ENCODE data around the gene EPHB1. TPM values are rescaled to one million over a fixed set of nuclear protein-coding genes. Genes with fewer than 3 reads are reported as not detected.
A peak's percentile ranks its signal among the peaks of the same experiment; 100 is the strongest.

EPHB1 gene
- total RNA-seq, 1 donor from 2014 or later: 13.7 TPM

DNA sequence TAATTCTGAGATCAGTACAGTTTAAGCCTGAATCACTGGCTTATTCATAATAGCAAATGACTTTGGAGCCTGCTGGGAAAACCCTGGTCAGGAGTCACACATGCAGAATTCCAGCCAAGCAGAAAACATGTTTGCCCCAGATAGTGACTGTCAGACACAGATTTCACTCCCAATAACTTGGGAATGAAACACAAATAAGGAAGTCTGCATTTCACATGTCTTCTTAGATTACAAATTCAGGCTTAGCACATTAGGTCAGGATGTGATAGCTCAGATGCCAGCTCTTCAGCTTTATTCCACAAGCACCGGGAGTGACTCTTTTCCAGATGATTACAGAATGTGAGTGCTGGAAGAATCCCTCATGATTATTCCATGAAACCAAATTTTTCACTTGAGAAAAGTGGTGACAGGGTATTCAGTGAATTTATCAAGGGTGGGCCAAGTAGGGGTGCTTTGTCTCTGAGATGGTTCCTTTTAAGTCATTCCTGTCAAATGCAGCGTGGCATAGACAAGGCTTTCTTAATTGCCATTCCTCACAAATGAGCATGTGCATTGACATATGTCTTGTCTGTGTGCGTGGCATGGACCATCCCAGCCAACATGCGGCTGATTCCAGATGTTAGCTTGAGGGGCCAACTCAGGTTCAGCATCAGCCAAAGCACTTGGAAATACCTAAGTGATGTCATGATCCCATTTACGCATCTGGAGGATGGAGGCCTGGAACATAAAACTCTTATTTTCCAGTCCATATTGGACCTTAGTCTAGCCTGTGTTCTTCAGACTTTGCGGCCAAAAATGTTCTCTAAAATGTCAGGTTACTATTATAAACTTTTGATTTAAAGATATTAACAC, 191.0 kb downstream of the EPHB1 start:
- H3K9me3 Mint-ChIP-seq: no peaks in the 10 kb centered on the region
- no peaks in the 10 kb centered on the region for H3K27me3 Mint-ChIP-seq (ENCODE audit: low read depth)
- no peak overlapping the region for H3K27ac Mint-ChIP-seq (ENCODE audit: unreplicated experiment)
- DNase-seq (ENCODE audit: low read depth, low spot score): no peak
- no peak overlapping the region for H3K4me3 Mint-ChIP-seq
- TF ChIP-seq, protein P1, sequence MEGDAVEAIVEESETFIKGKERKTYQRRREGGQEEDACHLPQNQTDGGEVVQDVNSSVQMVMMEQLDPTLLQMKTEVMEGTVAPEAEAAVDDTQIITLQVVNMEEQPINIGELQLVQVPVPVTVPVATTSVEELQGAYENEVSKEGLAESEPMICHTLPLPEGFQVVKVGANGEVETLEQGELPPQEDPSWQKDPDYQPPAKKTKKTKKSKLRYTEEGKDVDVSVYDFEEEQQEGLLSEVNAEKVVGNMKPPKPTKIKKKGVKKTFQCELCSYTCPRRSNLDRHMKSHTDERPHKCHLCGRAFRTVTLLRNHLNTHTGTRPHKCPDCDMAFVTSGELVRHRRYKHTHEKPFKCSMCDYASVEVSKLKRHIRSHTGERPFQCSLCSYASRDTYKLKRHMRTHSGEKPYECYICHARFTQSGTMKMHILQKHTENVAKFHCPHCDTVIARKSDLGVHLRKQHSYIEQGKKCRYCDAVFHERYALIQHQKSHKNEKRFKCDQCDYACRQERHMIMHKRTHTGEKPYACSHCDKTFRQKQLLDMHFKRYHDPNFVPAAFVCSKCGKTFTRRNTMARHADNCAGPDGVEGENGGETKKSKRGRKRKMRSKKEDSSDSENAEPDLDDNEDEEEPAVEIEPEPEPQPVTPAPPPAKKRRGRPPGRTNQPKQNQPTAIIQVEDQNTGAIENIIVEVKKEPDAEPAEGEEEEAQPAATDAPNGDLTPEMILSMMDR (conservative IDR thresholded peaks at IDR 0.05): no peak
- H3K4me1 Mint-ChIP-seq: peaks cover 13% of the 10 kb centered on the region
- no peaks in the 10 kb centered on the region for H3K36me3 Mint-ChIP-seq (ENCODE audit: low read depth)

DNA sequence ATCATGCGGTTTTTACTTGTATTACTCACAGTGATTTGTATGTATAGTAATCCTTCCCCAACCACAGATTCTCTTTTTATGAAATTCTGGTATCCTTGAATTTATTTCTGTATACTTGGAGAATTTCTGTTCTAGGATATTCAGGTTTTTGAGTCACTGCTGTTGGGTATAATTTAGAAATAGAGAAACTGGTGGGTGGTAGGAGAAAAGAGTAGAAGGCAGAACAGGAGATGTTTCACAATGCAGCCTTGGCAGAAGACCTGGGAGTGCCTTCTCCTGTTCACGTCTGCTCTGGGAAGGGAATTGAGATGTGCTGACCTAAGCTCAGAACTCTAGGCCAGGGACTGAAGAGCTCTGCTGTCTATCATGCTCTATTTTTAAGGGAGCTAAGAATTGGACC, 193.6 kb downstream of the EPHB1 start:
- H3K36me3 Mint-ChIP-seq (ENCODE audit: low read depth): no peaks in the 10 kb centered on the region
- H3K27ac Mint-ChIP-seq (ENCODE audit: unreplicated experiment): no peak overlapping the region
- DNase-seq (ENCODE audit: low read depth, low spot score): no peak
- H3K4me3 Mint-ChIP-seq: no peak overlapping the region
- H3K27me3 Mint-ChIP-seq (ENCODE audit: low read depth): no peaks in the 10 kb centered on the region
- no peaks in the 10 kb centered on the region for H3K9me3 Mint-ChIP-seq
- peaks cover 25% of the 10 kb centered on the region for H3K4me1 Mint-ChIP-seq
- TF ChIP-seq, protein P1 (conservative IDR thresholded peaks at IDR 0.05): no peak

DNA sequence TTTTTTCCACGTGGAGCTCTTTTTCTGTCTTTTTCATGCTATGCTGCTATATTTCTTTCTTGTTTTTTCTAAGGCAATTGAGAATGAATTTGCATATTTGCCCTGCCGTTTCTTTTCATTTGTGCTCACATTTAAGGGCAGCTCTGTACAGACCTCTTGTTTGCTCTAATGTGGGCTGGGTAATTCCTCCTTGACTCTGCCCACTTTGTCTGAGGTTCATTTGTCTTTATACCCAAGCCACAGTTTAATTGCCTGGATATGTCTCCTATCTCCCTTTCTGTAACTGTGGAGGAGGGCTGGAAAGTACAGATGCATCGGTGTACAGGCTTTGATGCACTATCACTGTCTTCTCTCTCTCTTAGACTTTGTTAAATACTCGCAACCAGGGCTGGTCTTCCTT, 195.9 kb downstream of the EPHB1 start:
- no peaks in the 10 kb centered on the region for H3K36me3 Mint-ChIP-seq (ENCODE audit: low read depth)
- no peaks in the 10 kb centered on the region for H3K9me3 Mint-ChIP-seq
- H3K4me3 Mint-ChIP-seq: no peak overlapping the region
- no peaks in the 10 kb centered on the region for H3K27me3 Mint-ChIP-seq (ENCODE audit: low read depth)
- no peak for DNase-seq (ENCODE audit: low read depth, low spot score)
- H3K4me1 Mint-ChIP-seq: peaks cover 25% of the 10 kb centered on the region
- H3K27ac Mint-ChIP-seq (ENCODE audit: unreplicated experiment): no peak overlapping the region
- TF ChIP-seq, protein P1 (conservative IDR thresholded peaks at IDR 0.05): no peak

DNA sequence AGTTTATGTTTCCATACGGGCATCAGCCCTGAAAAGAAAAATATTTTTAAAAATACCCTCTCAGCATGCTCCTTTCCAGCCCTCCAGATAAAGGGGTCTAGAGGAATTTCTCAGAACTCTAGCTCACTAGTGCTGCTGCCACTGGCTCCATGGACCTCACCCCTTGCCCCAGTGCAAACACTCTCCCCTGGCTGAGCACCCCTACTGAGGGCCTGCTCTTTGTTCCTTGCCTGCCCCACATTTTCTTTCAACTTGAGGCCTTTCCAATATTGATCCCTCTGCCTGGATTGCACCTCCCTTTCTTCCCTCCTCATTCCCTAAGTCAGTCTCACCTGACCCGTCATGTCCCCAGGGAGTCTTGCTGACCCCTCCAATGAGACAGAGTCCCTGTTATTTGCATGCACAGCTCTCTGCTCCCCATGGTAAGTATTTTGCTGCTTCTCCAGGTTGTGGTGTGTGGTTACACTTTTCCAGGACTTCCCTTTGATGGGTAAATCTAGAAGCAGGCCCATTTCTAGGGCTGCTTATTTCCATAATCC, 196.5 kb downstream of the EPHB1 start:
- H3K36me3 Mint-ChIP-seq (ENCODE audit: low read depth): no peaks in the 10 kb centered on the region
- H3K27ac Mint-ChIP-seq (ENCODE audit: unreplicated experiment): peak overlapping the region; percentile 7
- peaks cover 25% of the 10 kb centered on the region for H3K4me1 Mint-ChIP-seq
- H3K9me3 Mint-ChIP-seq: no peaks in the 10 kb centered on the region
- TF ChIP-seq, protein P1 (conservative IDR thresholded peaks at IDR 0.05): no peak
- no peaks in the 10 kb centered on the region for H3K27me3 Mint-ChIP-seq (ENCODE audit: low read depth)
- H3K4me3 Mint-ChIP-seq: no peak overlapping the region
- DNase-seq (ENCODE audit: low read depth, low spot score): no peak

DNA sequence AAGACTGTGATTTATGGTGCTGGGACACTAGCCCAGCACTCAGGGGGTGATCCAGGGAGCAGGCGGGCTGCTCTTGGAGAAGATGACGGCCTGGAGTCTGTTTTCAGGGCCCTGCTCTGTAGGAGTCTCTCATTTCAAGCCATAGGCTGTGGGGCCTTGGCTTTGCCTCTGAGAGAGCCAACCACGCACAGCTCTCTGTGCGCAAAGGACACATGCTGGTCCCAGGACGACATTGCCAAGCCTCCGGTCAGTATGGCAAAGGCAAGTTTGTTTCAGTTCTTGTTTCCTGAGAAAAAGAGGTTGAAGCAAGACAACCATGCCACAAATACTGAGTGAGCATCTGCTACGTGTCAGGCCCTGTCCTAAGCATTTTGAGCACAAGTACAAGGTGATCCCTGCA, 197.1 kb downstream of the EPHB1 start:
- Mint-ChIP-seq H3K36me3 (ENCODE audit: low read depth) (no peaks in the 10 kb centered on the region), H3K4me3 (no peak overlapping the region), H3K27me3 (ENCODE audit: low read depth) (no peaks in the 10 kb centered on the region), H3K27ac (ENCODE audit: unreplicated experiment) (peak overlapping the region; percentile 7), H3K4me1 (peaks cover 25% of the 10 kb centered on the region), H3K9me3 (no peaks in the 10 kb centered on the region)
- TF ChIP-seq, protein P1 (conservative IDR thresholded peaks at IDR 0.05): no peak
- no peak for DNase-seq (ENCODE audit: low read depth, low spot score)

Data from neural crest cell (in vitro differentiated cells).